HepG2 (cell line): ENCODE results near the gene ITGB6. TPM values are rescaled to one million over a fixed set of nuclear protein-coding genes. Genes with fewer than 3 reads are reported as not detected.
A peak's percentile ranks its signal among the peaks of the same experiment; 100 is the strongest.

Experiments
- ARHGAP35 ChIP-seq: sonication (generic); formaldehyde crosslinking; IDR thresholded peaks from 2 replicates; pipeline ENCODE4 v1.9.0; 2022; ENCODE audit warnings: mild to moderate bottlenecking, inconsistent platforms, moderate library complexity, missing genetic modification reagents, borderline replicate concordance
- FOSL2 ChIP-seq: sonication (generic); formaldehyde crosslinking; IDR thresholded peaks from 2 replicates; pipeline ENCODE4 v1.4.0; 2020; ENCODE audit warnings: missing genetic modification reagents
- FOXA1 ChIP-seq, 2 experiments: fragments of 450-650 bp in 1 of 2; sonication (generic) in 1 of 2; formaldehyde crosslinking in 1 of 2; IDR thresholded peaks; 2 replicates each; pipeline versions ENCODE4 v1.4.0 to v1.6.1; 2016 to 2020; ENCODE audit warnings: missing genetic modification reagents in 1 of 2
- FUBP1 ChIP-seq: sonication (generic); formaldehyde crosslinking; IDR thresholded peaks from 2 replicates; pipeline ENCODE4 v1.5.1; 2020; ENCODE audit warnings: missing genetic modification reagents, mild to moderate bottlenecking, borderline replicate concordance
- HNF4A ChIP-seq: sonication (generic); formaldehyde crosslinking; IDR thresholded peaks from 2 replicates; pipeline ENCODE4 v1.4.0; 2020; ENCODE audit warnings: missing genetic modification reagents
- HOMEZ ChIP-seq: IDR thresholded peaks from 2 replicates; pipeline ENCODE4 v1.6.1; 2016; ENCODE audit warnings: low read depth
- KDM2A ChIP-seq: sonication (generic); formaldehyde crosslinking; IDR thresholded peaks from 2 replicates; pipeline ENCODE4 v1.4.0; 2020; ENCODE audit warnings: low read depth, missing genetic modification reagents, borderline replicate concordance
- MEIS1 ChIP-seq: sonication (generic); formaldehyde crosslinking; IDR thresholded peaks from 2 replicates; pipeline ENCODE4 v1.9.0; 2021; ENCODE audit warnings: mild to moderate bottlenecking, missing genetic modification reagents, moderate library complexity, borderline replicate concordance
- NCOA5 ChIP-seq: sonication (generic); formaldehyde crosslinking; IDR thresholded peaks from 2 replicates; pipeline ENCODE4 v1.4.0; 2020; ENCODE audit warnings: missing genetic modification reagents
- NR2C2 ChIP-seq: sonication (generic); formaldehyde crosslinking; IDR thresholded peaks from 2 replicates; pipeline ENCODE4 v1.4.0; 2020; ENCODE audit warnings: missing genetic modification reagents, mild to moderate bottlenecking, moderate library complexity, borderline replicate concordance
- PBX2 ChIP-seq: IDR thresholded peaks from 2 replicates; pipeline ENCODE4 v1.6.1; 2016; ENCODE audit warnings: control low read depth
- PHF21A ChIP-seq: sonication (generic); formaldehyde crosslinking; IDR thresholded peaks from 2 replicates; pipeline ENCODE4 v1.5.0; 2020; ENCODE audit warnings: mild to moderate bottlenecking, missing genetic modification reagents
- REPIN1 ChIP-seq: sonication (generic); formaldehyde crosslinking; IDR thresholded peaks from 2 replicates; pipeline ENCODE4 v1.8.0; 2022; ENCODE audit warnings: missing genetic modification reagents, low read depth, mild to moderate bottlenecking, borderline replicate concordance
- RXRB ChIP-seq: IDR thresholded peaks from 2 replicates; pipeline ENCODE4 v1.6.1; 2016; ENCODE audit warnings: borderline replicate concordance, missing genetic modification reagents, missing compliant biosample characterization
- SOX13 ChIP-seq, 3 experiments: fragments of 450-650 bp in 1 of 3; sonication (generic) in 1 of 3; formaldehyde crosslinking in 1 of 3; IDR thresholded peaks in 2 of 3; conservative IDR thresholded peaks in 1 of 3; 2 replicates each; pipeline versions ENCODE4 v1.5.0 to v1.6.1; 2016 to 2020; ENCODE audit warnings: antibody characterized with exemption in 1 of 3, mild to moderate bottlenecking in 1 of 3, missing compliant biosample characterization in 1 of 3, missing genetic modification reagents in 1 of 3, moderate library complexity in 1 of 3
- SRF ChIP-seq: IDR thresholded peaks from 2 replicates; pipeline ENCODE4 v1.6.1; 2011; ENCODE audit warnings: mild to moderate bottlenecking, low read depth, low read length, moderate library complexity
- ZKSCAN8 ChIP-seq: IDR thresholded peaks from 2 replicates; pipeline ENCODE4 v1.6.1; 2016; ENCODE audit warnings: borderline replicate concordance, missing genetic modification reagents, missing compliant biosample characterization
- ZNF143 ChIP-seq: sonication (generic); formaldehyde crosslinking; IDR thresholded peaks from 2 replicates; pipeline ENCODE4 v1.4.0; 2020; ENCODE audit warnings: missing genetic modification reagents
- ZNF33B ChIP-seq: sonication (generic); formaldehyde crosslinking; IDR thresholded peaks from 2 replicates; pipeline ENCODE4 v1.5.1; 2020; ENCODE audit warnings: mild to moderate bottlenecking, missing genetic modification reagents
- ZNF547 ChIP-seq: sonication (generic); formaldehyde crosslinking; IDR thresholded peaks from 2 replicates; pipeline ENCODE4 v1.5.1; 2020; ENCODE audit warnings: mild to moderate bottlenecking, missing genetic modification reagents
- ZNF678 ChIP-seq: sonication (generic); formaldehyde crosslinking; IDR thresholded peaks from 2 replicates; pipeline ENCODE4 v1.4.0; 2020; ENCODE audit warnings: mild to moderate bottlenecking, missing genetic modification reagents
- ZNF710 ChIP-seq: sonication (generic); formaldehyde crosslinking; IDR thresholded peaks from 2 replicates; pipeline ENCODE4 v1.5.0; 2020; ENCODE audit warnings: mild to moderate bottlenecking, missing genetic modification reagents, borderline replicate concordance
- ZNF749 ChIP-seq: sonication (generic); formaldehyde crosslinking; IDR thresholded peaks from 2 replicates; pipeline ENCODE4 v1.8.0; 2022; ENCODE audit warnings: mild to moderate bottlenecking, missing genetic modification reagents, moderate library complexity, borderline replicate concordance
- ZNF768 ChIP-seq: sonication (generic); formaldehyde crosslinking; IDR thresholded peaks from 2 replicates; pipeline ENCODE4 v1.4.0; 2020; ENCODE audit warnings: missing genetic modification reagents
- polyA plus RNA-seq, 8 experiments: library from polyadenylated mRNA; depleted of rRNA in 3 of 8; stranded (reverse) in 7 of 8; unstranded in 1 of 8; fragments of >200 nt; fragmentation: Illumina TruSeq in 4 of 8; extraction: Trizol in 4 of 8; gene quantifications; 2 replicates each; pipeline versions ENCODE4 v1.2.1 to v1.2.3, GENCODE V29; 2011 to 2016; ENCODE audit warnings: low read depth in 4 of 8, missing spikeins in 1 of 8, mixed read lengths in 1 of 8; ENCODE audit not compliant: insufficient read depth in 1 of 8
- total RNA-seq, 5 experiments: library from RNA; depleted of rRNA; stranded (reverse); fragments of >200 nt; fragmentation: Illumina TruSeq; extraction: Trizol; gene quantifications; 2 replicates each; pipeline ENCODE4 v1.2.3, GENCODE V29; 2016; ENCODE audit warnings: low read depth in 1 of 5

Gene ITGB6
- total and polyA plus RNA-seq, 2 of the 13 experiments (the other 11 are each of a cell fraction or from before 2014, with no cell fraction given), result not detected

GRCh38 chr2:160210599-160211138 is 10.6 kb upstream of the ITGB6 start (continued):
- TF ChIP-seq ZNF768 (peak; percentile 45; the same call in 1 of the 2 replicates), REPIN1 (CRISPR knock-in tag) (no peak), ZNF547 (CRISPR knock-in tag) (peak; percentile 49; the same call in 1 of the 2 replicates), SRF (no peak), ZNF143 (CRISPR knock-in tag) (no peak), ARHGAP35 (CRISPR knock-in tag) (no peak), ZNF33B (CRISPR knock-in tag) (no peak), HOMEZ (CRISPR knock-in tag) (no peak), PHF21A (CRISPR knock-in tag) (no peak), NCOA5 (CRISPR knock-in tag) (no peak), PBX2 (CRISPR knock-in tag) (no peak), RXRB (CRISPR knock-in tag) (peak; percentile 40; the same call in 1 of the 2 replicates), ZKSCAN8 (CRISPR knock-in tag) (0 out of 2 replicates have a peak, but pooled peaks have one; percentile 26), FOSL2 (peak; percentile 33; the same call in 1 of the 2 replicates), NR2C2 (CRISPR knock-in tag) (no peak), FOXA1 (IDR thresholded peaks at IDR 0.05) (no peak), FOXA1 (CRISPR knock-in tag; IDR thresholded peaks at IDR 0.05) (peak; percentile 64), SOX13 (IDR thresholded peaks at IDR 0.05) (no peak), SOX13 (CRISPR knock-in tag; conservative IDR thresholded peaks at IDR 0.05 in 1 of 2, IDR thresholded peaks at IDR 0.05 in 1 of 2) (no peak), FUBP1 (CRISPR knock-in tag) (no peak), ZNF678 (CRISPR knock-in tag) (no peak), HNF4A (CRISPR knock-in tag) (no peak), KDM2A (CRISPR knock-in tag) (peak; percentile 74; the same call in 1 of the 2 replicates), MEIS1 (no peak), ZNF749 (no peak), ZNF710 (CRISPR knock-in tag) (no peak)
